NK-92 treated with Interleukin-12 subunit alpha and Interleukin-12 subunit beta, amount 100 ng/mL, for 24 hours (cell line): ENCODE data around the gene ARHGAP27.

Experiments
- DNase-seq: peaks from one replicate; lab custom pipeline; 2025; lab: John Stamatoyannopoulos, UW

ARHGAP27 gene

DNA sequence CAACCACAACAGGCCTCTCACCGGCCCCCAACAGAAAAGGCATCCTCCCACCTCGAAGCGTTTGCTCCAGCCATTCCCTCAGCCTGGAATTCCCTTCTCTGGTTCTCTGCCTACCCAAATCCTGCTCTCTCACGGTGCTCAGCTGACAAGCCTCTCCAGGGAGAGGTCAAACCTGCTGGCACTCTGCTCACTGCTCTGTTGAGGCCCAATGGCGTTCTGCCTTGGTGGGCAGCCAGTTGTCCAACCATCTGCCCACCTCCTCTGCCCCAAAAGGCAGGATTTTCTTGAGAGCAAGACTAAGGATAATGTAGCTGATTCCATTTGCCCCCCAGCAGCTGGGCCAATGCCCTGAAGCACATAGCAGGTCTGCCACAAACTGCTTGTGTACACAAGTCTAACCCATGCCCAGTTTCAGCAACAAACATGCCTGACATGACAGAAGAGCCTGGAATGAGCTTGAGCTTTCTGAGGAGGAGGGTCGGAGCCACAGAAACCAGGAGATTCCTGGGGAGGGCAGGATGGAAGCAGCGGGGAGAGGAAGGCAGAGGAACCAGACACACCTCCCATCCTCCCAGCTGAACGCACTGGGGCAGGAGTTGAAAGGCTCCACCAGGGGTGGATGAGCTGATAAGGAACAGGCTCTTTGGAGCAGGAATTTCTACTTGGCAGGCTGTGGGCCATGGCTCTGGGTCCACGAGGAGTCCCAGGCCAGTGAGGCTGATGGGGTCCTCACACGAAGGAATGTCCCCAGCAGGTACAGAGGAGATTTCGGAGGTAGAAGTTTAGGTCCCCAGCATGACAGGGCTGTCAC, 23.9 kb downstream of the ARHGAP27 start:
- no peak for DNase-seq

DNA sequence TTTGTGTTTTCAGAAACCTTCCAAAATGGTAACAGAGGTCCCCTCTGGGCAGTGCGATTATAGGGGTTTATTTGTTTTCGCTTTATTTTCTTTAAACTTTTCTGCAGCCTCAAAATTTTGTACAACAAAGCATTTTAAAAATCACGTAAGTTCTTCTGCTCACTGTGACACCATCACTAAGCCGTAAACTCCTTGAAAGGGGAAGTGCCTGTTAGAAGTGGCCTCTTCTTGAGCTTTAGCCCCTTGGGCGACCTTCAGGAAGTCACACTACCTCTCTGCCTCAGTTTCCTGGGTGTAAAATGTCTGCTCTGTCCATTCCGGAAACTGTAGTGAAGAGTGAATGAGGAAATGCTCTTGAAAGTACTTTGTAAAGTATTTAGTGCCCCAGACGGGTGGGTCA, 26.6 kb downstream of the ARHGAP27 start:
- no peak for DNase-seq

- DNase-seq = no peak
Measured at GRCh38 chr17:45405250-45406086, 27.2 kb downstream of the ARHGAP27 start.

DNA sequence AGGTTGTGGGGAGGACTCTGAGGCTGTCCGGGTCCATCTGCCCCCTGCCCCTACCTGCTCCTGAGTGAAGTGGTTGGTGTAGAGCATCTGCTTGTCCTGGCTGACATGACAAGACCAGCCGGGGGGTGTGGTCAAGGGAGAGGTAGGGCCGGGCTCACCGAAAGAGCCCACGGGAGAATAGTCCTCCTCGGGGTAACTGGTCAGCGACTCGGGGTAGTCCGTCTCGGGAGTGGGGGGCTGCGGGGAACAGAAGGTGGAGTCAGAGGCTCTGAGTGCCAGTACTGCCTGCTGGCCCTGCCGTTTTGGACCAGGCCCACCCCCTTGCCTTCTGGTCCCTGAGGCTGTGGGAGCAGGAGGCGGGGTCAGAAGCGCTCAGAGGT, 27.8 kb downstream of the ARHGAP27 start:
- no peak for DNase-seq

DNA sequence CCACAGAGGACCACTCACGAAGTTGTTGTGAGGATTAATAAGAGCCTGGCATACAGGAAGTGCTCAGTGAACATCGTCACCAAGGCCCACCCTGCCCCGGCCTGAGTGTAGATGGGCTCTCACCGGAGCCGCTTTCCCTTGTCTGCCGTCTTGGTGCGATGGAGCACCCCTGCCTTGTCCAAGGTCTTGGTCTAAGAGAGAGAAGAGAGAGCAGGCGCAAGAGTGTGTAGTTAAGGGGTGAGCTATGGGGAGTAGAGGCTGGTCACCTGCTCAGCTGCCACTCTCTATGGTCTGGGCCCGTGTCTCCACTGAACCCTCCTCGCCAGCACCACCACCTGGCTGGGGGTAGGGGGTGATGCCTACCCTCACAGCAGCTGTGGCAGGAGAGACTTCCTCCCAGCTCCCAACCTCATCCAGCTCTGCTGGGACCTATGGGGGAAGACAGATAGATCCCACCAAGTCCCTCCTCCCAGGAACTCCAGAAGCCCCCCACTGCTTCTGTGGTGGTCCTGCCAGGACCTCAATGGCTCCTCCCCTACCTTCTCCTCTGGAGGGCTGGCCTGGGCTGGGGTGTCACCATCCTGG, 28.7 kb downstream of the ARHGAP27 start:
- no peak for DNase-seq

- DNase-seq = no peak
Measured at GRCh38 chr17:45402916-45403315, 29.8 kb downstream of the ARHGAP27 start.

GRCh38 chr17:45398800-45399199, 33.9 kb downstream of the ARHGAP27 start:
- DNase-seq = no peak

- no peak for DNase-seq
Measured at GRCh38 chr17:45397796-45398195, 34.9 kb downstream of the ARHGAP27 start.

GRCh38 chr17:45396496-45397205, 36.0 kb downstream of the ARHGAP27 start:
- no peak for DNase-seq

DNA sequence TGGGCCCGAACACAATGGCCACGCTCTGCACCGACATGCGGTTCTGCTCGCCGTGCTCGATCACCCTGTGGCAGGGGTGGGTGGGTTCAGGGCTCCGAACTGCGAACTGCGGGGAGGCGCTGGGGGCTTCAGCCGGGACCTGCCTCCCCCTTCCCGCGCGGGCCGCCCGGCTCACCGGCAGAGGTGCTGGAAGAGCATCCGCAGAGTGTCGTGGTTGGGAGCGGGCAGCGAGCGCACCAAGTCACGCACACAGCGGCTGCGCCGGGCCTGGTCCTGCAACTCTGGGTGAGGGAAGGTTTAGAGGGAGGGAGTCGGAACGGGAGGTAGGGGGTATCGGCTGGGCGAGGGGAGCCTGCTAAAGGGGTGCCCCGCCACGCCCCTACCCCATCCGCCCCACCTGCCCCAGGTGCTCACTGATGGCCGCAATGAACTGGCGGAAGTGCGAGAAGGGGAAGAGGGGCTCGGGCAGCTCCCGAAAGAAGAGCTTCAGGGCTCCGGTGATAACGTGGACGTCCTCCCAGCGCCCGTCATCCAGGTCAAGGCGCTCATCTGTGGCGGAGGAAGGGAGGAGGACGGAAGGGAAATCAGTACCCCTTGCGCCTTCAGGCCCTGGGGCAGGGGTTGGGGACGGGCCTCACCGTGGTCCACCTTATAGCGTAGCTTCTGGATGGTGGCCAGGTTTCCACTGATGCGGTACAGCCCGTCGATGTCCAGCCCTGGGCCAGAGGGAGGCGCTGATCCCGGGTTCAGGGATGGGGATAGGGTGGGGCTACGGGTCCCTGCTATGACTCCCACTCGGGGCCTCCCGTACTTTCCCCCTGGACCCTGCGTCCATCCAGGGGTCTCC, 36.9 kb downstream of the ARHGAP27 start:
- no peak for DNase-seq

DNA sequence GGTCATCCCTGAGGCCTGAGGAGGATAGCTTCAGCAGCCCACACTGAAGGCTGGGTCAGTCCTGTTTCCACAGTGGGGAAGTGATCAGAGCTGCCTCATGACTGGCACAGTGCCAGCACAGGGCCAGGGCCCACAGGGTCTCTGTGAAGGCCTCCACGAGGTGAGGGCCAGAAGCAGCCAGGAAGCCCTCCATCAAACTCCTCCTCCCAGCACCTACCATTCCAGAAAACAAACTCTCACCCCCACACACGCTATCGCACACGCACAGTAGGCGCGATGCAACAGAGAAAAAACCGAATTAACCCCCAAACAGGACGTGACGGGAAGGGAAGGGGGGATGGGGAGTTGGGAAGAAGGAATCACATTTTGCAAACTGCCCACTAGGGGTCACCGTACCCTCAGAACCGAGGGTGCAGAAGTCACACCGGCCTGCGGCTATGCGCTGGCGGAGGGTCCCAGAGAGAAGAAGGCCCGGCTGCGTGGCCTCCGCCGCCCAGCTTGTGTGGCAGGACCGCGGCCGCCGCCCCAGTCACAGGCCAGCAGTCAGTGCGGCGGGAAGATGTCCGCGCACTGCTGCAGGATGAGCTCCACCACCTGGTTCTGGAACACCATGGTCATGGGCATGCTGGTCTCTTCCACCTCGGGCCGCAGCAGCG, 37.6 kb downstream of the ARHGAP27 start:
- DNase-seq = no peak

- no peak for DNase-seq
Measured at GRCh38 chr17:45394564-45394912, 38.1 kb downstream of the ARHGAP27 start.

- DNase-seq = no peak
Measured at GRCh38 chr17:45394091-45394490, 38.6 kb downstream of the ARHGAP27 start.

DNA sequence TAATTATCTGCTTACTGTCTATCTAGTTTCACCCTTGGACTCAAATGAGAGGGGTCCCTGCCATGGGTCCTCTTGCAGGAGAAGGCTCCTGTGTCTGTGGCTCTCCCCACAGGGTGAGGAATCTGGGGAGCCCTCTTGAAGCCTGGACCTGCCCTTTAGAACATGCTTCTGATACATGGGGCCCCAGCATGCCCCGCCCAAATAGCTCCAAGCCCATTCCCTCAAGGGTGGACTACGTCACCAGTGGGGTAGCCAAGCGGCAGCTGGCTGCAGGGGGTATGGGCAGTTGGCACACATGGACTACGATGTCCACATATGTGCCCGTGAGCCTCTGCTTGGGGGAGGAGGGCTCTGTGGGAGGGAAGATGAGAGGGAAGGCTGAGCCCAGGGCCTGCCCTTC, 39.3 kb downstream of the ARHGAP27 start:
- no peak for DNase-seq

GRCh38 chr17:45391918-45392317, 40.8 kb downstream of the ARHGAP27 start:
- no peak for DNase-seq

GRCh38 chr17:45391291-45391690, 41.4 kb downstream of the ARHGAP27 start:
- DNase-seq = no peak

DNA sequence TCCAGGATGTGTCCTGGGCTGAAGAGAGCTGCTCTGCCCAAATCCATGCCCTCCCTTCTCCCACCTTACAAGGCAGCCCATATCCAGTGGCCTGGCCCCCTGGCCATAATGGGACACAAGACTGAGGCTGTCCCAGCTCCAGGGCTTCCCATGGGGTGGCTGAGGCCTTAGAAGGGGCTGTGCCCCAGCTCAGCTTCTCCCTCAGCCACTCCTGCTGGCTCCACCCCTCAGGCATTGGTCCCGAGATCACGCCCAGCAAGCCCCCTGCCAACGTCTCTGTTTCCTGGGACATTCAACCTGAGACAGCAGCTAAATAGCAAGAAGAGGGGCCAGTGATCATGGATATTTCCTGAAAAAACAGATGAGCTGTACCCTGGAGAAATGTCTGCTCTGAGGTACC, 43.3 kb downstream of the ARHGAP27 start:
- no peak for DNase-seq

GRCh38 chr17:45388604-45389325, 43.9 kb downstream of the ARHGAP27 start:
- DNase-seq = no peak

- DNase-seq = no peak
Measured at GRCh38 chr17:45387739-45388138, 44.9 kb downstream of the ARHGAP27 start.

DNA sequence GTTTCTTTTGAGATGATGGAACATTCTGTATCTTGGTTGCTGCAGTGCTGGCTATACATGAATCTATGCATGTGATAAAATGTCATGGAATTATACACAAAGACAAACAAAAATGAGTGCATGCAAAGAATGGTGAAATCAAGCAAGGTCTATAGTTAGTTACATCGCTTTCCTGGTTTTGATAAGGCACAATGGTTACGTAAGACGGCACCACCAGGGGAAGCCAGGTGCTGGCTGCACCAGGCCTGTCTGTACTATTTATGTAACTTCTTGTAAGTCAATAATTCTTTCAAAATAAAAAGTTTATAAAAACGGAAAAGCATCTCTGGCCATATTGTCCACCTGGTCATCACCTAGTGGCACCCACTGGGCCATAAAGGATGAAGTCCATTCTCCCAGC, 46.5 kb downstream of the ARHGAP27 start:
- no peak for DNase-seq
